Measurements from ENCODE around the gene COX4I1.
"Not testable (repeated sequence)": the region's sequence is repeated elsewhere in the genome, so short reads cannot be mapped to it uniquely, and the experiment has no call there.

Gene COX4I1

DNA sequence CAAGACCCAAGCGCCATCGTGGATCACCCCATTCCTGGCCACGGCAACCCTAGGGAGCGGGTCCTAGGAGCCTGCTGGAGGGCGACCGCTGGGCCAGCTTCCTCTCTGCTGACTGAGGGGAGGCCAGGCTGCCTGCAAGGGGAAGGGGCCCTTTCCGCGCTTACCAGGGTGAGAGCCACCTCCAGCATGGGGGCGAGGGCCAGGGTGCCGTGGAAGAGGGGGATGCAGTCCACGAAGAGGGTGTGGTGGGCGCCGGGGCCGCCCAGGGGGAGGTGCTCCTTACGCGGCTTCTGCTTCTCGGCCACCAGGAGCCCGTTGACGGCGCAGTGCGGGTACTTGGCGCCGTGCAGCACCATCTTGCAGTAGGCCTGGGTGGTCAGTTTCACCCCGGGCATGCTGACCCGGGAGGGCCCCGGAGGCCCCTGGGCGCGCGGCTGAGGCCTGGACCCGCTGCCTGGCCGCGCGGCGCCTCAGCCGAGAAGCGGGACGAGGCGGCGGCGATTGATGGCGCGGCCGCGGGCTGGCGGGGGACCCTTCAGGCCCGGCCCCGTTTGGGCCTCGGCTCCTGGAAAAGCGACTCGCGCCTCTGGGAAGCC is 496 bp upstream of the COX4I1 start:
- no peaks in the 10 kb centered on the region for H3K27me3 ChIP-seq
- H3K4me1 ChIP-seq (ENCODE audit: control insufficient read depth in 1 of 2, insufficient read depth in 1 of 2, low read depth in 1 of 2, low read length in 1 of 2): peaks cover 23 to 25% of the 10 kb centered on the region in 2 experiments
- no peaks in the 10 kb centered on the region for H3K9me3 ChIP-seq
- H3K4me3 ChIP-seq (ENCODE audit: low read depth in 1 of 2, low read length in 1 of 2): peak overlapping the region; percentile 82 to 84
- H3K36me3 ChIP-seq: peaks cover 64% of the 10 kb centered on the region
- TF ChIP-seq, protein P1, sequence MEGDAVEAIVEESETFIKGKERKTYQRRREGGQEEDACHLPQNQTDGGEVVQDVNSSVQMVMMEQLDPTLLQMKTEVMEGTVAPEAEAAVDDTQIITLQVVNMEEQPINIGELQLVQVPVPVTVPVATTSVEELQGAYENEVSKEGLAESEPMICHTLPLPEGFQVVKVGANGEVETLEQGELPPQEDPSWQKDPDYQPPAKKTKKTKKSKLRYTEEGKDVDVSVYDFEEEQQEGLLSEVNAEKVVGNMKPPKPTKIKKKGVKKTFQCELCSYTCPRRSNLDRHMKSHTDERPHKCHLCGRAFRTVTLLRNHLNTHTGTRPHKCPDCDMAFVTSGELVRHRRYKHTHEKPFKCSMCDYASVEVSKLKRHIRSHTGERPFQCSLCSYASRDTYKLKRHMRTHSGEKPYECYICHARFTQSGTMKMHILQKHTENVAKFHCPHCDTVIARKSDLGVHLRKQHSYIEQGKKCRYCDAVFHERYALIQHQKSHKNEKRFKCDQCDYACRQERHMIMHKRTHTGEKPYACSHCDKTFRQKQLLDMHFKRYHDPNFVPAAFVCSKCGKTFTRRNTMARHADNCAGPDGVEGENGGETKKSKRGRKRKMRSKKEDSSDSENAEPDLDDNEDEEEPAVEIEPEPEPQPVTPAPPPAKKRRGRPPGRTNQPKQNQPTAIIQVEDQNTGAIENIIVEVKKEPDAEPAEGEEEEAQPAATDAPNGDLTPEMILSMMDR (IDR thresholded peaks at IDR 0.05): no peak
- peak overlapping the region; percentile 85 for H3K27ac ChIP-seq

DNA sequence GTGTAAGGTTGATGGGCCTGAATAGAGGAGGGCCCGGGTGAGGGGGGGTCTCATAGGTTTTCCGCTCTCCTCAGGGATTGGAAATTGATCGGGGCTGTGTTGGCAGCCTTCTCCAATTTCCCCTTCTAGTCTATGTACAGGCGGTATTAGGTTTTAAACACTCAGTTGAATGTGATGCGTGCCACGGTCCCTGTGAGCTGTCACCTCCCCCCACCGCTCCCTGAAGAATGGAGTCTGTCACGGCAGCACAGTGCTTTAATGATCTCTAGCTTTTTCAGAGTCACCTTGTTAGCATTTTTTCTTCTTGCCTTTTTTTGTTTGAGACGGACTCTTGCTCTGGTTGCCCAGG is 800 bp downstream of the COX4I1 start:
- TF ChIP-seq, protein P1 (IDR thresholded peaks at IDR 0.05): no peak
- H3K36me3 ChIP-seq: peaks cover 61% of the 10 kb centered on the region
- H3K27ac ChIP-seq: peak overlapping the region; percentile 85
- H3K9me3 ChIP-seq: no peaks in the 10 kb centered on the region
- H3K27me3 ChIP-seq: no peaks in the 10 kb centered on the region
- peak overlapping the region; percentile 82 to 84 for H3K4me3 ChIP-seq (ENCODE audit: low read depth in 1 of 2, low read length in 1 of 2)
- peaks cover 23 to 25% of the 10 kb centered on the region in 2 experiments for H3K4me1 ChIP-seq (ENCODE audit: control insufficient read depth in 1 of 2, insufficient read depth in 1 of 2, low read depth in 1 of 2, low read length in 1 of 2)

DNA sequence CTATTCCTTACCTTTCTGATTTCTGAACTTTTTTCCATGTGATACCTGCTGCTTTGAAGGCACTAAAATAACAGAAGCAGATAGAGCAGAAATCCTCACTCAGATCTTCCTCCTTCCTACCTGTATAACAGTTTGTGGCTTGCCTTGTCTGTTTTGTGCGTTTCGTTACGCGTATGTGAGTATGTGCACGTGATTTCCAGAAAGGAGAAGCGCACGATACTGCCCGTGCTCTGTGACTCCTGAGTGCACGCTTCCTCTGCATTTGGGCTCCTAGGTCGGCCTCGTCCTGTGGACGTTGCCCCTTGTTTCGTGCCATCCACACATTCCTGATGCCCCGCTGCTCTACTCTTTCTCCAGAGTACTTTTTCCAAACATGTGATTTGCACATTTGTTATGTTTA is 4.1 kb downstream of the COX4I1 start:
- no peaks in the 10 kb centered on the region for H3K9me3 ChIP-seq
- no peak overlapping the region for H3K4me3 ChIP-seq (ENCODE audit: low read depth in 1 of 2, low read length in 1 of 2)
- H3K36me3 ChIP-seq: peaks cover 61% of the 10 kb centered on the region
- H3K27me3 ChIP-seq: no peaks in the 10 kb centered on the region
- no peak overlapping the region for H3K27ac ChIP-seq
- TF ChIP-seq, protein P1 (IDR thresholded peaks at IDR 0.05): no peak
- peaks cover 14 to 20% of the 10 kb centered on the region in 2 experiments for H3K4me1 ChIP-seq (ENCODE audit: control insufficient read depth in 1 of 2, insufficient read depth in 1 of 2, low read depth in 1 of 2, low read length in 1 of 2)

DNA sequence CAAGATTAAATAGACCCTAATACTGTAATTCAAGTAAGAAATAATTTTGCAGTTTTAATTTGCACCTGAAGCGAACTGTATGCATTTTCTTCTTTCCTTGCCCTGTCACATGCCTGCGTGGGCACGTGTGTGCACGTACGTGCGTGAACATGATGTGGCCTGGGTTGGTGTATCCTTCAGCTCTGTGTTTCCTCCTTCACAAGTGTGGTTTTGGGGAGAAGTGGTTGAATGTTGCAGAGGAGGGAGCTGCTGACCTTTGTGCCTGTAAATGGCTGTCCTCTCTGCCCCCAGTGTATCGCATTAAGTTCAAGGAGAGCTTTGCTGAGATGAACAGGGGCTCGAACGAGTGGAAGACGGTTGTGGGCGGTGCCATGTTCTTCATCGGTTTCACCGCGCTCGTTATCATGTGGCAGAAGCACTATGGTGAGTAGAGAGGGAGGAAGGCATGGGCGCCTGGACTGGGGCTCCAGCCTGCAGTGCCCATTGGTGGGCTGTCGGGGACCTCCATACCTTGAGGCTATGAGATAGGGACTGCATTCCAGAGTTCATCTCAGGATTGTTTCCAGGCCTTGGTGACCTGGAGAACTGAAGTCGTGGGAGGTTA is 6.0 kb downstream of the COX4I1 start:
- H3K27ac ChIP-seq: no peak overlapping the region
- H3K27me3 ChIP-seq: peaks cover 9% of the 10 kb centered on the region
- TF ChIP-seq, protein P1 (IDR thresholded peaks at IDR 0.05): no peak
- peaks cover 61% of the 10 kb centered on the region for H3K36me3 ChIP-seq
- H3K9me3 ChIP-seq: no peaks in the 10 kb centered on the region
- no peak overlapping the region for H3K4me3 ChIP-seq (ENCODE audit: low read depth in 1 of 2, low read length in 1 of 2)
- peaks cover 1 to 6% of the 10 kb centered on the region in 2 experiments for H3K4me1 ChIP-seq (ENCODE audit: control insufficient read depth in 1 of 2, insufficient read depth in 1 of 2, low read depth in 1 of 2, low read length in 1 of 2)

DNA sequence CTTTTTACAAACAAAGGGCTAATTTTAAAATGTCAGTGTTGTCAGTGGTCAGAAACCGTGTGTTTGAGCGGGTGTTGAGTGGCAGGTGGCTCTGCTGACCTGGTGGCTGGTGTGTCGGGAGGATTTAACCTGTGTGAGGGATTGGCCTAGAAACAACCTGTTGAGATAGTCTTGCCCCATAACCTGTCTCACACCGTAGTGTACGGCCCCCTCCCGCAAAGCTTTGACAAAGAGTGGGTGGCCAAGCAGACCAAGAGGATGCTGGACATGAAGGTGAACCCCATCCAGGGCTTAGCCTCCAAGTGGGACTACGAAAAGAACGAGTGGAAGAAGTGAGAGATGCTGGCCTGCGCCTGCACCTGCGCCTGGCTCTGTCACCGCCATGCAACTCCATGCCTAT is 7.0 kb downstream of the COX4I1 start:
- TF ChIP-seq, protein P1 (IDR thresholded peaks at IDR 0.05): no peak
- peaks cover 19% of the 10 kb centered on the region for H3K27me3 ChIP-seq
- H3K36me3 ChIP-seq: peaks cover 55% of the 10 kb centered on the region
- H3K4me1 ChIP-seq (ENCODE audit: control insufficient read depth in 1 of 2, insufficient read depth in 1 of 2, low read depth in 1 of 2, low read length in 1 of 2): no peaks in the 10 kb centered on the region
- H3K9me3 ChIP-seq: no peaks in the 10 kb centered on the region
- no peak overlapping the region for H3K27ac ChIP-seq
- no peak overlapping the region for H3K4me3 ChIP-seq (ENCODE audit: low read depth in 1 of 2, low read length in 1 of 2)

DNA sequence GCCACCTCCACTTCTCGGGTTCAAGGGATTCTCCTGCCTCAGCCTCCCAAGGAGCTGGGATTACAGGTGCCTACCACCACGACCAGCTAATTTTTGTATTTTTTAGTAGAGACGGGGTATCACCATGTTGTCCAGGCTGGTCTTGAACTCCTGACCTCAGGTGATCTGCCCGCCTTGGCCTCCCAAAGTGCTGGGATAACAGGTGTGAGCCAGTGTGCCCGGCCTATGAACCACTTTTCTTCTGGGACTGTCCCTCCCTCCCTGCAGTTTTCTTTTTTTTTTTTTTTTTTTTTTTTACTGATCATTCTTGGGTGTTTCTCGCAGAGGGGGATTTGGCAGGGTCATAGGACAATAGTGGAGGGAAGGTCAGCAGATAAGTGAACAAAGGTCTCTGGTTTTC is 7.8 kb downstream of the COX4I1 start:
- Histone ChIP-seq H3K36me3 (peaks cover 47% of the 10 kb centered on the region), H3K27me3 (peaks cover 27% of the 10 kb centered on the region)
- not testable (repeated sequence) for H3K9me3 ChIP-seq; H3K27ac ChIP-seq; H3K4me1 ChIP-seq (ENCODE audit: control insufficient read depth in 1 of 2, insufficient read depth in 1 of 2, low read depth in 1 of 2, low read length in 1 of 2); H3K4me3 ChIP-seq (ENCODE audit: low read depth in 1 of 2, low read length in 1 of 2)

DNA sequence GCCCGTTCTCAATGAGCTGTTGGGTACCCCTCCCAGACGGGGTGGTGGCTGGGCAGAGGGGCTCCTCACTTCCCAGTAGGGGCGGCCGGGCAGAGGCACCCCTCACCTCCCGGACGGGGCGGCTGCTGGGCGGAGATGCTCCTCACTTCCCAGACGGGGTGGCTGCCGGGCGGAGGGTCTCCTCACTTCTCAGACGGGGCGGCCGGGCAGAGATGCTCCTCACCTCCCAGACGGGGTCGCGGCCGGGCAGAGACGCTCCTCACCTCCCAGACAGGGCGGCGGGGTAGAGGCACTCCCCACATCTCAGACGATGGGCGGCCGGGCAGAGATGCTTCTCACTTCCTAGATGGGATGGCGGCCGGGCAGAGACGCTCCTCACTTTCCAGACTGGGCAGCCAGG is 8.6 kb downstream of the COX4I1 start:
- Histone ChIP-seq H3K27me3 (peaks cover 35% of the 10 kb centered on the region), H3K36me3 (peaks cover 39% of the 10 kb centered on the region)
- not testable (repeated sequence) for H3K4me1 ChIP-seq (ENCODE audit: control insufficient read depth in 1 of 2, insufficient read depth in 1 of 2, low read depth in 1 of 2, low read length in 1 of 2); H3K27ac ChIP-seq; H3K9me3 ChIP-seq; H3K4me3 ChIP-seq (ENCODE audit: low read depth in 1 of 2, low read length in 1 of 2)

Measured in neutrophil (primary cell).